GM19463 (cell line): Measurements from ENCODE around the gene NGEF.

Experiments
- ATAC-seq: cut with Tn5 transposase; IDR thresholded peaks from one replicate; pipeline ENCODE4 v1.9.1; 2021; ENCODE audit warnings: mild to moderate bottlenecking, moderate library complexity; ENCODE audit not compliant: unreplicated experiment

Gene NGEF

DNA sequence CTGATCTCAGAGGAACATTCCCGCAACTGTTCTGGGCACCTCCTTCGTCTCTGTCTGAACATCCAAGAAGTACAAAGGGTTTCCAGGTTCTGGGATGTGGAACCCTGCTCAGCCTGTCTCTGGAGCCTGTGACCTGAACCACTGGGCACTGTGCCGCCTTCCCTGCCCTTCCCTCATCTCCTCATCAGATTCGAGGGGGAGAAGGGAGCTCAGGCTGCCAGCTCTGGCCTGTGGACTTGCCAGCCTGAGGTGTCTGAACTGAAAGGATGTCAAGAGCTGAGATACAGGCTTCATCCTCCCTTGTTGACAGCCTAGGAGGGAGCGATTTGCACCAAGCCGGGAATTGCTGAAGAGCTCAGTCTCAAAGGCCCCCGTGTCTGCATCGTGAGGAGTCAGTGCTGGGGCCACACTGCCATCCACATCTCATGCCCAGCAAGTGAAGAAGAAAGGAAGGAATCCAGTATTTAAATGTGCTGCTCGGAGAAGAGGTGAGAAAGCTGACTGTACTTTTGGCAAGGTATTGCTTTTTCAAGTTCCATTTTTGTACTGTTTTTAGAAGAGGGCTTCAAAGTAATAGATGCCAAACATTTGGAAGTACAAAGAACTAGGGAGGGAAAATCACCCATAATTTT is 32.0 kb upstream of the NGEF start:
- no peak for ATAC-seq

DNA sequence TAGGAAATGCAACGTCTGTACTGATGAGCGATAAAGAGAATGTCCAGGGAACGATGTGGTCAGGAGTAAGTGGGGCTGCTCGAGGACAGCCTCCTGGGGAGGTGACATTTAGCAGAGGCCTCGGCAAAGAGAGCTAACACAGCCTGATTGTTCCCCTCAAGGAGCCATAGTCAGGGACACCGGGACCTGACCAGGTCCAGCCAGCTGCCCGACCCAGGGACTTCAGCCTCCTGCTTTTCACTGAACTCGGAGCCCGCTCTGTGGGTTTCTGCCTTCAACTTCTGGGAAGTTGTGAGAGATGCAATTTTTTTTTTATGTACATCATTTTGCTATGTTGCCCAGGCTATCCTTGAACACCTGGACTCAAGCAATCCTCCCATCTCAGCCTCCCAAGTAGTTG is 29.5 kb upstream of the NGEF start:
- ATAC-seq = no peak

DNA sequence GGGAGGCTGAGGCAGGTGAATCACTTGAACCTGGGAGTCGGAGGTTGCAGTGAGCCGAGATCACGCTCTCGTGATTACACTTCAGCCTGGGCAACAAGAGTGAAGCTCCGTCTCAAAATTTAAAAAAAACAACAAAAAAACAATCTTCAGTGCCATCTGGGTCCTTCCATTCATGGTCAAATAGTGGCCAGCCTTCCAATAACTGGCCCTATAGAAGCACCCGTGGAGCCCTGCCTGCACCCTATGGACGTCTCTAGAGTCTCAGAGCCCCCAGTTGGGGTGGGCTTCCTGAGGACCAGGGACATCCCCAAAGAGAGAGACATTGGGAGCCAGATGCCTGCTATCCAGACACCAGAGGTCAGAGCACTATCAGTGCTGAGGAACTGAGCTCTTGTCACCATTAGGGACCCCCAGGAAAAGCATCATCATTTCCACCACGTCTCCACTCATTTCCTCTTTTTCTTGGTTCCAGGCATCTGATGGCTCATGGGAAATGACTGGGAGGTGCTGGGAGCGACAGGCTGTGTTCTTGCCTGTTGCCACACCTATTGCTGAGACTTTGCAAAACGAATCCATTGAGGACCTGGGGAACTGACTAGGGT is 28.8 kb upstream of the NGEF start:
- no peak for ATAC-seq

DNA sequence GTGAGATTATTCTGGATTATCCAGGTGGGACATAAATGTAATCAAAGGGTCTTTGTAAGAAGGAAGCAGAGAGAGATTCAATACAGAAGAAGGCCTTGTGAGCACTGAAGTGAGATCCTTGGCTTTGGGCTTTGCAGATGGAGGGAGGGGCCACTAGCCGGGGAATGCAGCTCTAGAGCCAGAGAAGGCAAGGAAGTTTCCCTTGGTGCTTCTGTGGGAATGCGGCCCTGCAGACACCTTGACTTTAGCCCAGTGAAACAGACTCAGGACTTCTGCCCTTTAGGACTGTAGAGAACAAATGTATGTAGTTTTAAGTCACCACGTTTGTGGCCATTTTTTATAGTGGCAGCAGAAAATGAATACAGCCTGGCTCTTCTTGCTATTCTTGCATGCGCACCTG is 27.5 kb upstream of the NGEF start:
- ATAC-seq = no peak

DNA sequence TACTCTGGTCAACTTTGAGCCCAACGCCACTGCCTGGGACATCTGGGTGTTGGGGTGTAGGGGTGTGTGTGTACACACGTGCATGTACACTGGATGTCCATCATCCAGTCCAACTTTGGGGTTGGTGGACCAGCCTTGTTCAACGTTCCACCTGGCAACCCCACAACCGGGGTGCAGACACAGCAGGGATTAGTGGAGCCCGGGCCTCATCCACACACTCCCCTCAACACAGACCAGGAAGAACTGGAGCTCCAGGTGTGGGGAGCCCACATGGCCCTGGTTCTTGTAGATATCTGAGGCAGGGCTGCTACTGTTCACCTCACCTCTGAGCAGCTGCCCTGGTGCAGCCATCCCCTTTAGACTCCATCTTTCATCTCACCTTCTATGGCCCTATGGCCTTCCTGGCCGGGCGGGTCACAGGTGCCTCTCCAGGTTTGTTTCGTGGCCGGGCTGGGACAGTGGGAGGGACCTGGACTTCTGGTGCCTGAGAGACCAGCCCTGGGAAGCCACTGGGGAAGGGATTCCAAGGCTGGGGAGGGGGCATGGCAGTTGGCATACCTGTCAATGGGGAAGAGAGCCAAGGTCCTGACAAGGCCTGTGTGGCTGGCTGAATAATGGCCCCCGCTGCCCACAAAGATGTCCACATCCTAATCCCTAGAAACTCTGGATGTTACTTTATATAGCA is 26.9 kb upstream of the NGEF start:
- no peak for ATAC-seq

DNA sequence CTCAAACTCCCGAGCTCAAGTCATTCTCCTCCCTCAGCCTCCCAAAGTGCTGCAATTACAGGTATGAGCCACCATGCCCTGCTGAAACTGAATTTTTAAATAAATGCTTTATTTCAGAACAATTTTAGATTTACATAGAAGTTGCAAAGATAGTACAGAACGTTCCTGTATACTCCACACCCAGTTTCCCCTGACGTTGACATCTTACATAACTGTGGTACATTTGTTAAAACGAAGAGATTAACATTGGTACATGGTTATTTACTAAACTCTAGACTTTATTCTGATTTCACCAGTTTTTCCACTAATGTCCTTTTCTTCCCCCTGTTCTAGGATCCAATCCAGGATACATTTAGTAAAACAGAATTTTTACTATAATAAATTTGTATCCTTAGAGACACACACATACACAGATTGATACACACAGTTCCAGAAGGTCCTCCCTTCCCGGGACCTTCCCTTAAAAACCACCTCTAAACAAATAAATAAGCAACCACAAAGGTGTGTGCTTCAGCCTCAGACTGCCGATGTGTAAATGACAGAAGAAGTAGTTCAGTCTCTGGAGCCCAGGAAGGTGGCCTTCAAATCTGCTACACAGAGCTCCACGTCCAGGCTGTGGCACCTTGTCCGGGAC is 26.3 kb upstream of the NGEF start:
- ATAC-seq = no peak

DNA sequence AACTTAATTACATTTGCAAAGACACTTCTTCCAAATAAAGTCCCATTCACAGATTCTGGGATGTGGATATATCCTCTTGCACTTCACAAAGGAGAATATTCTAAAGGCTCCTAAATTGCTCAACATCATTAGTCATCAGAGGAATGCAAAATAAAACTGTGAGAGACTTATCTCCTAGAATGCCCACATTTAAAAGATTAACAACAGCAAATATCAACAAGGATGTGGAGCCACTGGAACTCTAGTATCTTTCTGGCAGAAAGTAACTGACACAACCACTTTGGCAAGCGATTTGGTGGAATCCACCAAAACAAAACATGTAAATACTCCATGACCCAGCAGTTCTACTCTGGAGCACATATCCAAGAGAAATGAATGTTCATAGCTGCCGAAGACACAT is 24.0 kb upstream of the NGEF start:
- ATAC-seq = no peak

DNA sequence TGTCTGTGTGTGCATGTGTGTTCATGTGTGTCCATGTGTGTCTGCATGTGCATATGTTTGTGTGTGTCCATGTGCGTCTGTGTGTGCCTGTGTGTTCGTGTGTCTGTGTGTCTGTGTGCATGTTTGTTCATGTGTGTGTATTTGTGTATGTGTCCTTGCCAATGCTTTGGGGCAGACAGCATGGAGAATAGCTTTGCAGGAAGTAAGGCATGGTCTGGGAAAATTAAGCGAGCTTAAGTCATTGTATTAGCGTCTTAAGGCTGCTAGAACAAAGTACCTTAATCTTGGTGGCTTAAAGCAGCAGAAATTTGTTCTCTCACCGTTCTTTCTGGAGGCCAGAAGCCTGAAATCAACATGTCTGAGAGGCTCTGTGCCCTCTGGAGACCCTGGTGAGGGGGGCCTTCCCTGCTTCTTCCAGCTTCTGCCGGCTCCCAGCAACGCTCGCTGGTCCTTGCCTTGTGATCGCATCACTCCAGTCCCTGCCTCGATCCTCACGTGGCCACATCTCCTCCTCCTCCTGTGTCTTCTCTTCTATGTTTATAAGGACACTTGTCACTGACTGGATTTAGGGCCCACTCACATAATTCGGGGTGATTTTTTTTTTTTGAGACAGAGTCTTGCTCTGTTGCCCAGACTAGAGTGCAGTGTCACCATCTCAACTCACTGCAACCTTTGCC is 23.2 kb upstream of the NGEF start:
- ATAC-seq = no peak

DNA sequence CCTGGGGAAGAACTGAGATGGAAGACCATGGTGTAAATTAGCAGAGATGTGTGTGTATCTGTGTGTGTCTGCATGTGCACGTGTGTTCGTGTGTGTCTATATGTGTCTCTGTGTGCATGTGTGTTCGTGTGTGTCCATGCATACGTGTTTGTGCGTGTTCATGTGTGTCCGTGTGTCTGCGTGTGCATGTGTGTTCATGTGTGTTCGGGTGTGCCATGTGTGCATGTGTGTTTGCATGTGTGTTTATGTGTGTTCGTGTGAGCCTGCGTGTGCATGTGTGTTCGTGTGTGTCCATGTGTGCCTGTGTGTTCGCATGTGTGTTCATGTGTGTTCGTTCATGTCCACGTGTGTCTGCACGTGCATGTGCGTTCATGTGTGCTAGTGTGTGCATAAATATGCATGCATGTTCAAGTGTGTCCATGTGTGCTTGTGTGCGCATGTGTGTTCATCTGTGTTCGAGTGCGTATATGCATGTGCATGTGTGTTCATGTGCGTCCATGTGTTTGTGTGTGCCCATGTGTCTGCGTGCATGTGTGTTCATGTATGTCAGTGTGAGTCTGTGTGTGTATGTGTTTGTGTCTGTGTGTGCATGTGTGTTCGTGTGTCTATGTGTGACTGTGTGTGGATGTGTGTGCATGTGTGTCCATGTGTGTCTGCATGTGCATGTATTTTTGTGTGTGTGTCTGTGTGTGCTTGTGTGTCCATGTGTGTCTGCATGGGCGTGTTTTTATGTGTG is 22.5 kb upstream of the NGEF start:
- ATAC-seq = no peak

DNA sequence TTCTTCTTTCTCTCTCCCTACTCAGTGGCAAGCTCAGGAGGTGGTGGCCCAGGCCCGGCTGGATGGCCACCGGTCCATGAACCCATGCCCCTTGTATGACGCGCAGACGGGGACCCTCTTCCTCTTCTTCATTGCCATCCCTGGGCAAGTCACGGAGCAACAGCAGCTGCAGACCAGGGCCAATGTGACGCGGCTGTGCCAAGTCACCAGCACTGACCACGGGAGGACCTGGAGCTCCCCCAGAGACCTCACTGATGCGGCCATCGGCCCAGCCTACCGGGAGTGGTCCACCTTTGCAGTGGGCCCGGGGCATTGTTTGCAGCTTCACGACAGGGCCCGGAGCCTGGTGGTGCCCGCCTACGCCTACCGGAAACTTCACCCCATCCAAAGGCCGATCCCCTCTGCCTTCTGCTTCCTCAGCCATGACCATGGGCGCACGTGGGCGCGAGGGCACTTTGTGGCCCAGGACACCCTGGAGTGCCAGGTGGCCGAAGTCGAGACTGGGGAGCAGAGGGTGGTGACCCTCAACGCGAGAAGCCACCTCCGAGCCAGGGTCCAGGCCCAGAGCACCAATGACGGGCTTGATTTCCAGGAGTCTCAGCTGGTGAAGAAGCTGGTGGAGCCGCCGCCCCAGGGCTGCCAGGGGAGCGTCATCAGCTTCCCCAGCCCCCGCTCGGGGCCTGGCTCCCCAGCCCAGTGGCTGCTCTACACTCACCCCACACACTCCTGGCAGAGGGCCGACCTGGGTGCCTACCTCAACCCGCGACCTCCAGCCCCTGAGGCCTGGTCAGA is 21.2 kb upstream of the NGEF start:
- ATAC-seq = no peak

DNA sequence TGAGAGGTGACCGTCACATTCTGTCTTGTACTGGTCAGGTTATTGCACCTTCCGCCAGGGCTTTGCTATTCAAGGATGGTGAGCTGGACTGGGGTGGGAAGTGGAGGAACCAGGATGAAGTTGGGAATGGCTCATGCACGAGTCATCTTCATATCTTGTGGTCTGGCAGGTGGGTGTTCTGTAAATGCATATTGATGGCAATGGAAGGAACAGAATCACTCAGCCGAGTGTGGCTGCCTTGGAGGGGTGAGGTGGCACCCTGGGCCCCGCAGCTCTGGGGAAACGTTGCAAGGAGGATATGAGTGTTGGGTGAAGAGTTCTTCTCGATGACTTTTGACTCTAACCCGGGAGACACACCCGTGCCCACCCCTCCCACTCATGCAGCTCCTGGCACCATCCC is 20.6 kb upstream of the NGEF start:
- ATAC-seq = no peak

DNA sequence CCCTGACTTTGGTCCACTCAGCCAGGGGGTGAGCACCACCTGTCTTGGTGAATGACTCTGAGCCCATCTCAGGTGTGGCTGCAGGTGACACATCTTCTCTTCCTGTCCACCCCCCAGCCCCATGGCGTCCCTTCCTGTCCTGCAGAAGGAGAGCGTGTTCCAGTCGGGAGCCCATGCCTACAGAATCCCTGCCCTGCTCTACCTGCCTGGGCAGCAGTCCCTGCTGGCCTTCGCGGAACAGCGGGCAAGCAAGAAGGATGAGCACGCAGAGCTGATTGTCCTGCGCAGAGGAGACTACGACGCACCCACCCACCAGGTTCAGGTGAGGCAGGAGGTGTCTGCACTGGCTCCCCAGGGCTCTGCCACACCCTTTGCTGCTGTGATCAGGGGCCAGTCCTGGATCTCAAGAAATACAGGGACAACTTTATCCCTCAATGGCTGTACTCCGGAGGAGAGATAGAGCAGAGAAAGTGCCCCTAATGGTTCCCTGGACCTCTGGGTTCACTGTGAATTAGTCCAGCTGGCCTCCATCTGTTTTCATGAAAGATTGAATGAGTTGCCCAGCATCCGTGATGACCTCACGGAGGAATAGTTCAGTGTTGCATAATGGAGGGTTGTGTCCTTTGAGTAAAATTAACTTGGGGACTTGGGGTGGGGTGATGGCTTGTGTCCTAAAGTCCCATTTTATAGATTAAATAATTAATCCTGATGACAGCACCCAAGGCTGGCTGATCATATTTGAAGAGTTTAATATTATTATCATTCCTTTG is 19.7 kb upstream of the NGEF start, which contains the start of gene NEU2:
Gene NEU2, plus strand, starts transcription at position 122 of the 770 bp plus-strand sequence. Its CDS starts 0 bp downstream, at position 122.
- no peak for ATAC-seq

DNA sequence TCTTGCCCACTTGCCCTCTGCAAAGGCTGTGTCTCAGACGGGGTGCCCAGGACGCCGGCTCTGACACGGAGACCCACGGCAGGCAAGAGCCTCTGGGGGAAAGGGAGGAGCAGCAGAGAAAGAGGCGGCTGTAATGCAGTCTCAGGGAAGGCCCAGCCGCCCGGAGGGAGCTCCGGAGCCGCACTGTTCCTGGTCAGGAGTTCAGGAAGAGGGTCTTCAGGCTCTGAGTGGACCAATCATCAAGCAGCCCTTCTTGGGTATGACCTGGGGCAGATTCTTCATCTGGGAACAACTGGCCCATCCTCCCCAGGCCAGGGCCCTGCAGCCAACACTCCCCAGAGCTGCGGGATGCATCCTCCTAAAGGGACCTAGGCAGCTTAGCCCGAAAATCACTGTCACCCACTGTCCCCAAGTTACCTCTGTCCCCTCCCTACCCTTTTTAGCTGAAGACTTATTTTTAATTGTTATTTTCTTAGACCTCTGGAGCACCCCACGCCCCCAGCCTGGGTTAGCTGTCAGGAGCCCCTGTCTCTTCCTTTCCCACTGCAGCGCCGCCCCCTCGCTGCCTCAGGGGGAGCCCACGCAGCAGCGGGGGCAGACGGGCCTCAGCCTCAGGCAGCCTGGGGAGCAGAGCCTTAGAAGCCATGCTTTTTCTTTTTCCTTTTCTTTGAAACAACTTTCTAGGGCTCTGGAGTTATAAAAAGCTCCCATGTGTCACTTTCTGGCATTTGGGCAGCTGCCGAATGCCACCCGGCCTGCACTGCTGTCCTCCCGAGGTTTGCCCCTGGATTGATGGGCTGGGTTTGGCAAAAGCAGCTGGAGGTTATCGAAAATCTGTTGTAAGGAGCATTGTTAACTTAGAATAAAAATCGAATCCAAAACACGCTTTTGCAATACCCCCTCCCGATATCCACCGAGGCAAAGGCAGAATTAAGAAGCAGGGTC is 18.8 kb upstream of the NGEF start:
- no peak for ATAC-seq

DNA sequence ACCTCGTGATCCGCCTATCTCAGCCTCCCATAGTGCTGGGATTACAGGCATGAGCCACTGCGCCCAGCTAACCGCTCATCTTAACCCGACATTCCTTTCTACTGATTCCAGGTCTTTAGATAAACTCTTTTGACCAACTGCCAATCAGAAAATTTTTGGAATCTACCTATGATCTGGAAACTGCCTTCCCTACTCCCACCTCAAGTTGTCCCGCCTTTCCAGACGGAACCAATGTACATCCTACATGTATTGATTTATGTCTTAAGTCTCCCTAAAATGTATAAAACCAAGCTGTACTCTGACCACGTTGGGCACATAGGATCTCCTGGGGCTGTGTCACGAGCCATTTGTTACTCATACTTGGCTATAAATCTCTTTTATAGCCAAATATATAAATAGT is 16.3 kb upstream of the NGEF start:
- ATAC-seq = no peak

DNA sequence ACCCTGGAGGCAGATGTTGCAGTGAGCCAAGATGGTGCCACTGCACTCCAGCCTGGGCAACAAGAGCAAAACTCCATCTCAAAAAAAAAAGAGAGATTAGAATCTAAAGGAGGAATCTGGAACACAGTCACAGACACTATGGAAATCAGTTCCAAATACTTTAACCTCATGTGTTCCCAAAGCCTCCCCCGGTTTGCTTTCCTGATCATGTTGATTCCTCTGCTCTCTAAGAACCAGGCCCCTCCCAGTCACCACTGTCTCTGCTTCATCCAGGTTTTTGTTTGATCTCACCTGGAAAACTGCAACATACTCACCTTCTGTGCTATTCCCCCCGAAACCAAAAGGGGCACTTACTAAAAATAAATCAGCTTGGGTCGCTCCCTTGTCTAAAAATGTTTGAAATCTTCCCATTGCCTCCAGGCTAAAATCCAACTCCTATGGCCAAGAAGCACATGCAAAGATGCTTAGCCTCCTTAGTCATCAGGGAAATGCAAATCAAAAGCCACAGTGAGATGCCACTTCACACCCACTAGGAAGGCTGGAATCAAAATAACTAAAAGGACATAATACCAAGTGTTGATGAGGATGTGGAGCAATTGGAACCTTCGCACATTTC is 13.2 kb upstream of the NGEF start:
- ATAC-seq = no peak

DNA sequence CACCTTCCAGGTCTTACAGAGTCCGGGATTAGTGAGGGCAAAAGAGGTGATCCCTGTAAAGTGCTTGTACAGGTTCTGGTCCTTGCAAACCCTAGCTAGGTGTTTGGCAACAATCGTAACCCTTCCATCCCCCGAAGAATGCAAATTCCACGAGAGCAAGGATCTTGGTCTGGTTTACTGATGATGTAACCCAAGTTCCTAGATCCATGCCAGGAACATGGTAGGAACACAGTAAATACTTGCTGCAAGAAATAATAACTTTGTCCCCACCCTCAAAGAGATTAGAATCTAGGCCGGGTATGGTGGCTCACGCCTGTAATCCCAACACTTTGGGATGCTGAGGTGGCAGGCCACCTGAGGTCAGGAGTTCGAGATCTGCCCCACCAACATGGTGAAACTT is 12.7 kb upstream of the NGEF start:
- no peak for ATAC-seq

DNA sequence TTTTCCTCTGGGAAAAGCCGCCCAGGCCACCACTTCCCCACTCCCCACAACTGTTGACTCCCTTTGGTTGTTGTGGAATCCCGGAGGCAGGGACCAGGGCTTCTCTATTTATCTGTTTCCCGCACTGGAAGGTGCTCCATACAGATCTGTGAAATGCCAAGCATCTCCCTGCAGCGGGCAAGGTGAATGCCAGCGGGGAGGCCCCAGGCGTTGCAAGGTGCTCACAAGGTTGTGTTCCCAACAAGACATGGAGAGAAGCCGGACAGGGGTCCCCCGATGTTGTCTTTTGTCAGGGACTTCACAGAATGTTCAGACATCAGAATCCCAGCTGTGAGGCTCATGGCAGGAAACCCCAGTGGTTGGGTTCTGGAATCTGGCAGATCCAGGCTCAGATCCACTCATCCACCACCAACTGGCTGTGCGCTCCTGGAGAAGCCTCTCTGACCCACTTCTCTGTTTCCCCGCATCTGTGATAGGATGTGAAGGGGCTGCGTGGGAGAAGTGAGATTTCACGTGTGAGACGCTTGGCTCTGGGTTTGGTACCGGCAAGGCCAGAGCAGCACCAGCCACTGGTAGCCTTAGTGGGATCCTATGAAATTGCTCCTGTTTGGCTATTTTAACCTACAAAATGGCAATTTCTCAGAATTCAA is 10.8 kb upstream of the NGEF start:
- no peak for ATAC-seq
